Stimulated activated CD4-positive, alpha-beta T cell treated with anti-CD3 and anti-CD28 coated beads, Interleukin-1b, Interleukin-23, amount 100 ng/mL, for 48 hours (primary cell): Measurements from ENCODE around the gene PARD3B.

ENCODE experiments used
- DNase-seq: peaks from one replicate; pipeline ENCODE4 v3.0.0-alpha.2; 2020

PARD3B gene

GRCh38 chr2:205169464-205169863, 624.2 kb downstream of the PARD3B start:
- DNase-seq, result no peak

GRCh38 chr2:205170399-205170798, 625.1 kb downstream of the PARD3B start:
- DNase-seq, result no peak

- DNase-seq, result no peak
Measured at GRCh38 chr2:205171261-205171940, 626.1 kb downstream of the PARD3B start.

- no peak for DNase-seq
Measured at GRCh38 chr2:205175831-205176230, 630.6 kb downstream of the PARD3B start.

- DNase-seq, result no peak
Measured at GRCh38 chr2:205176546-205176945, 631.3 kb downstream of the PARD3B start.

GRCh38 chr2:205177546-205177945, 632.3 kb downstream of the PARD3B start:
- DNase-seq, result no peak

GRCh38 chr2:205180730-205181129, 635.5 kb downstream of the PARD3B start:
- DNase-seq, result no peak

- no peak for DNase-seq
Measured at GRCh38 chr2:205187731-205188130, 642.5 kb downstream of the PARD3B start.

- DNase-seq, result no peak
Measured at GRCh38 chr2:205188239-205189138, 643.2 kb downstream of the PARD3B start.

GRCh38 chr2:205189301-205189700, 644.0 kb downstream of the PARD3B start:
- no peak for DNase-seq

GRCh38 chr2:205190528-205190927, 645.3 kb downstream of the PARD3B start:
- DNase-seq, result no peak

GRCh38 chr2:205193125-205193835, 648.0 kb downstream of the PARD3B start:
- no peak for DNase-seq

GRCh38 chr2:205193836-205194228, 648.6 kb downstream of the PARD3B start:
- no peak for DNase-seq

GRCh38 chr2:205197468-205198139, 652.3 kb downstream of the PARD3B start:
- peak; percentile 4 for DNase-seq

- DNase-seq, result no peak
Measured at GRCh38 chr2:205198140-205198525, 652.9 kb downstream of the PARD3B start.

GRCh38 chr2:205199165-205199850, 654.0 kb downstream of the PARD3B start:
- DNase-seq, result no peak

- DNase-seq, result no peak
Measured at GRCh38 chr2:205210494-205210893, 665.2 kb downstream of the PARD3B start.

- DNase-seq, result no peak
Measured at GRCh38 chr2:205212357-205212756, 667.1 kb downstream of the PARD3B start.

GRCh38 chr2:205216092-205216491, 670.8 kb downstream of the PARD3B start:
- no peak for DNase-seq

GRCh38 chr2:205216580-205216979, 671.3 kb downstream of the PARD3B start:
- DNase-seq, result no peak

- no peak for DNase-seq
Measured at GRCh38 chr2:205217004-205217403, 671.7 kb downstream of the PARD3B start.

GRCh38 chr2:205218056-205218455, 672.8 kb downstream of the PARD3B start:
- DNase-seq, result no peak
